GM18511 (cell line): ENCODE measurements around the gene KCNQ4.

Source experiments
- ATAC-seq: cut with Tn5 transposase; IDR thresholded peaks from one replicate; pipeline ENCODE4 v1.9.1; 2021; ENCODE audit warnings: mild to moderate bottlenecking, moderate library complexity; ENCODE audit not compliant: unreplicated experiment

Gene KCNQ4

DNA sequence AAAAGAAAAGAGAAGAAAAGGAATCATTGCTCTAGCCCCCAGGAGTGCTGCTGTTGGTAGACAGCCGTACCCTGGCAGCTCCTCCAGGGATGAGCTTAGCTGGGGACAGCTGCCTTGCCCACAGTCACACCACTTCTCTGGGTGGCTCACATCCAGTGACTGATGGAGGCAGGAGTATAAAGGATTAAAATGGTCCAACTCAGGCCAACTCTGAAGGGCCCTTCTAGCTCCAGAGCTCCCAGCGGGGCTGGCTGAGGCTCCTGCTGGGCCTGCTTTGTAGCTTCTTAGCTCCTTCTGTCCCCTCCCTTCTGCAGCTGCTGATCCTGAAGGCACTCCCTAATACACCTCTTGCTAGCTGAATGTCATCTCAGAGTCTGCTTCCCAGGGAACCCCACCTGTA is 74.2 kb downstream of the KCNQ4 start:
- ATAC-seq, result no peak

- no peak for ATAC-seq
Observed at GRCh38 chr1:40858856-40859416, 75.3 kb downstream of the KCNQ4 start.

DNA sequence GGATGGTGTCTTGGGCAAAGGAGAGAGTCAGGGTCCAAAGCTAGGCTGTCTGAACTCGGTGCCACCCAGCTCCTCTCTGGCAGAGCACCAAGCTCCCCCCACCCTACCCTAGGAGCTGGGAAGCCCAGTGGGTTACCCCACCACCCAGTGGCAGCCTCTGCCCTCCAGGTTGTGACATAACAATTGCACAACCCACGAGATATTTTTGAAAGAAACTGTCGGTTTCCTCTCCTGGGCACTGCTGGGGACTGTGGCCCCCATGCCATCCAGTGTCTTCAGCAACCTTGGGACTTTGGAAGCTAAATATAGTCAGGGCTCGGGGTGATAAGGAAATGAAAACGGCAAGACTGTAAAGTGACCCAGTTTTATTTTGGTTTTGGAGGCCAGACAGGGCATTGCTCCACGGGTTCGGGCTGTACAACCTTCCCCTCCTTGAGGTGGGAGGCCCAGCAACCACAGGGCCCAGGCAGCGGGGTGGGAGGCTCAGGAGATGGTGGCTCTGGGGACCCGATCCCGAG is 77.2 kb downstream of the KCNQ4 start:
- no peak for ATAC-seq

- peak; percentile 14 for ATAC-seq
Observed at GRCh38 chr1:40861224-40862003, 77.8 kb downstream of the KCNQ4 start.

GRCh38 chr1:40862008-40862863 is 78.6 kb downstream of the KCNQ4 start, which contains the start of gene CITED4:
Gene CITED4, minus strand, starts transcription at chr1:40862363. Its CDS starts 236 bp downstream, at chr1:40862127.
- ATAC-seq, result peak; percentile 92

DNA sequence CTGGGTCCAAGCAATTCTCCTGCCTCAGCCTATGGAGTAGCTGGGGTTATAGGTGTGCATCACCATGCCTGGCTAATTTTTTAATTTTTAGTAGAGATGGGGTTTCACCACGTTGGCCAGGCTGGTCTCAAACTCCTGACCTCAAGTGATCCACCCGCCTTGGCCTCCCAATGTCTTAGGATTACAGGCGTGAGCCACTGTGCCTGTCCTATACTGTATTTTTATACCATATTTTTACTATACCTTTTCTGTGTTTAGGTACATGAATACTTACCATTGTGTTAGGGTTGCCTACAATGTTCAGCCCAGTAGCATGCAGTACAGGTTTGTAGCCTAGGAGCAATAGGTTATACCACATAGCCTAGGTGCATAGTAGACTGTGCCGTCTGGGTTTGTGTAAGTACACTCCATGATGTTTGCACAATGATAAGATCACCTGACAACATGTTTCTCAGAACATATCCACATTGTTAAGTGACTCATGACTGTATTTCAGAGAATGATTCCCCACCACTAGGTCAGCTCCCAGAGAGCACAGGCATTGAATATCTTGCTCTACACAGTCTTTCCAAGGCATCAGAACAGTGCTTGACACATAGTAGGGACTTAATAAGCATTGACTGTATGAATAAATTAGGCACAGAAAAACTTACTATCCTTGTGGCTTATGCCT is 84.6 kb downstream of the KCNQ4 start:
- ATAC-seq, result no peak

- ATAC-seq, result no peak
Observed at GRCh38 chr1:40870135-40870728, 86.6 kb downstream of the KCNQ4 start.

GRCh38 chr1:40872276-40872675 is 88.7 kb downstream of the KCNQ4 start:
- ATAC-seq, result no peak

DNA sequence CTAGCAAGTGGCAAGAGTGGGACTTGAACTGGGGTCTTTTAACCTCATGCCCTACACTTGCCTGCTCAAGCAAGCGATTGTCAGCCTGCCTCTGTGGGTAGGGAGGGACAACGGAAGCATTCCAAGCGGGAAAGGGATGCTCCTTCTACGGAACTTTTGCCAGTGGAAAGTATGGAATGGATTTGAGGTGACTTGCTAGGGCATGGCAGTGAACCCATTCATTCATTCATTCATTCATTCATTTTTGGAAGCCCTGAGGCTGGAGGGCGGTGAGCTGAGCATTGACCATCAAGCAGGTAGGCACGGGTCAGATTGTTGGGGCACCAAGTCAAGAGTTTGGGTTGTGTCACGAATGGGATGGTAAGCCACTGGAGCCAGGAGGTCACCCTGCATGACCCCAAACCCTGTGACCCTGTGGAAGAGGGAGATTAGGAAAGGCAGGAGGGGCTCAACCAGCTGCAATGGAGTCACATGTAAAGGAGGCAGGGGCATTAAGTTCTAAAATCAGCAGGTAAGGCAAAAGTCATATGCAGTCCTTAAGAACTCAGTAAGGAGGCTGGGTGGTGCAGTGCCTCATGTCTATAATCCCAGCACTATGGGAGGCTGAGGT is 90.4 kb downstream of the KCNQ4 start:
- no peak for ATAC-seq

DNA sequence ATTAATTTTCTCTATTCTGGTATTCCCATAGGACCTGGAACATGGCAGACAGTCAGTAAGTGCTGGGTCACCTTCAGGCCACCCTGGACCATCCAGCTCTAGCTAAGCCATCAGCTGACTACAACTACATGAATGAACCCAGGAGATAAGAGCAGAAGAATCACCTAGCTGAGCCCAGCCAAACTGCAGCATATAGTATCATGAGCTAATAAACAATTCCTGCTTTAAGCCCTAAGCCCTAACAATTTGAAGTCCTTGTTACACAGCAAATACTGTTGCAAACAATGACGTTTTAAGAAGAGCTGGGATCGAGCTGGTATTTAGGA is 92.8 kb downstream of the KCNQ4 start:
- no peak for ATAC-seq

- no peak for ATAC-seq
Observed at GRCh38 chr1:40876891-40877290, 93.3 kb downstream of the KCNQ4 start.

- ATAC-seq, result no peak
Observed at GRCh38 chr1:40877698-40878097, 94.1 kb downstream of the KCNQ4 start.

DNA sequence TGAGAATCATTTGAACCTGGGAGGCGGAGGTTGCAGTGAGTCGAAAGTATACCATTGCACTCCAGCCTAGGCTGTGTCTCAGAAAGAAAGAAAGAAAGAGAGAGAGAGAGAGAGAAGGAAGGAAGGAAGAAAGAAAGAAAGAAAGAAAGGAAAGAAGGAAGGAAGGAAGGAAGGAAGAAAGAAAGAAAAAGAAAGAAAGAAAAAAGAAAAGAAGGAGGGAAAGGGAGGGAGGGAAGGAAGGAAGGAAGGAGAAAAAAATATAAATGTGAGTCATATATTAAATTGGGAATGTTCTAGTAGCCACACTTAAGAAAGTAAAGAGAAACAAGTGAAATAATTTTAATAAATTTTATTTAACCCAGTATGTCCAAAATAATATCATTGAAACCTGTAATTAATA is 95.3 kb downstream of the KCNQ4 start:
- ATAC-seq, result no peak

DNA sequence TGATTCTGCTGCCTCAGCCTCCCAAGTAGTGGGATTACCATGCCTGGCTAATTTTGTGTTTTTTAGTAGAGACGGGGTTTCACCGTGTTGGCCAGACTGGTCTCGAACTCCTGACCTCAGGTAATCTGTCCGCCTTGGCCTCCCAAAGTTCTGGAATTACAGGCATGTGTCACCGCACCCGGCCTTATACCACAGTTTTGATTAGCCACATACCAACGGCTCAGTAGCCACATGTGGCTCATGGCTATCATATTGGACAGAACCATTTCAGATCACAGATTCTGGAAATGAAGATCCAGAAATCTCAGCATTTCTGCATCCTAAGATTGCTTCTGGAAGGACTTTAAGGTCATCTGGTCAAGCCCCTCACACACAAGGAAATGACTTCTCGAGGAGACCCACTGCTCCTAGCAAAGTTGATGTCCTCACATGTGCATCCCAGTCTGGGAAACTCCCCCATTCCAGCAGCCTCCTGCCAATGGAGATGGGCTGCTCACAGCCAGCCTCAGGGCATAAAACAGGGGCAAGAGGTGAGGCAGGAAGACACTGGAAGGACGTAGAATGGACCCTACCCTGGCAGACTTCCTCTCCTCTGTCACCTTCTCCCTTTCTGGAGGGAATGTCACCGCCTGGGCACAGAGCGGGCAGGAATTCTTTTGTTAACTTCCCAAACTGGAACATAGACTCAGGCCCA is 96.0 kb downstream of the KCNQ4 start:
- no peak for ATAC-seq

- no peak for ATAC-seq
Observed at GRCh38 chr1:40880813-40881549, 97.4 kb downstream of the KCNQ4 start.

DNA sequence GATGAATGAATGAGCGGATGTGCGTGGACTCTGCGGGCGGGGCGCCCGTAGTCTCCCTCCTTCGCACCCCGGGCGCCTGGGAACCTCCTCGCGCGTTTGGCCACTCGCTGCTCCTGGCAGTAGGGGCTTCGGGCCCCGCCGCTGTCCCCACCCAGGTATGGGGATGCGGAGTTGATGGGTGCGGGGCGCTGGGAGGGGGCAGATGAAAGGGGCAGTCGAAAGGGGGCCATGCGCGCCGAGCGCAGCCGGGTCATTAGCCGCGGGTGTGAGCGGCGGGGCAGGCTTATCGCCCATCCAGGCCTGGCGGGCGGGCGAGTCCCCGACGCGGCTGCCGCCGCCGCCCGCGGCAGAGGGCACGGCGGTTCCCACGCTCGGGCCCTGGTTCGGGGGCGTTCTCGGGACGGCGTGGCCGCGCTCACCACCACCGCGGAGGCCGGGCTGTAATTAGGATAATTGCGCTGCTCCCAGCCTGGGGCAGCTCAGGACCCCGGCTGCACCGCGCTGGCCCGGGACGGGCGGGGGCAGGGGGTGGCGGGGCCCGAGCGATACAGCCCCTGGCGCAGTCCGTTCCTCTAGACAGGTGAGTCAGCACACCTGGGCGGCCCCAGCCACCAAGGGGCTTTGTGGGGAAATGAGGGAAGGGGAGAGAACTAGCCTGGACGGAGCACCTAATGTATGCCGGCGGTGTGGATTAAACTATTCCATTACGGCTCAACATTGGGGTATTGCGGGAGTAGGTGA is 100.6 kb downstream of the KCNQ4 start:
- ATAC-seq, result no peak

- ATAC-seq, result no peak
Observed at GRCh38 chr1:40886318-40887011, 102.9 kb downstream of the KCNQ4 start.

GRCh38 chr1:40887012-40887378 is 103.4 kb downstream of the KCNQ4 start:
- ATAC-seq, result no peak
